Stimulated activated CD8-positive, alpha-beta memory T cell treated with anti-CD3 and anti-CD28 coated beads, Interleukin-4, amount 100 ng/mL, for 24 hours (primary cell): Measurements from ENCODE around the gene HEBP1.

ENCODE experiments used
- DNase-seq: peaks from one replicate; pipeline ENCODE4 v3.0.0-alpha.2; 2020; ENCODE audit warnings: low read depth

Gene HEBP1

DNA sequence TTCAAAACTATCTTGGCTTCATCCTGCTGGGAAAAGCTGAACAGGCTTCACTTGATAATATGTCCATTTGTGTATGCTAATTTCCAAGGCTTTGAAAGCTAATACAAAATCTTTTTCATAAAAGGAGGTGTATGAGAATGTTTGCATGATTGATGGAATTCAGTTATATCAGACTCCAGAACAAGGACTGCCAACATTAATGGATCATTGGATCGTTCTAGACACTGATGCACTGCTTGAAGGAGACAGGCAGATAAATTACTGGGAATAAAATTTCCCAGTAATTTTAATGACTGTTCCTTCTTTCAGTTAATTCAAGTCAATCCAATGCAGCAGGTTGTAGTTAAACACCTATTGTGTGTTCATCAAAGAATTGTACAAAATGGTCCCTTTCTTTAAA lies 48.6 kb downstream of the HEBP1 start:
- DNase-seq: no peak

- DNase-seq: no peak
Measured at GRCh38 chr12:12947902-12948301, 52.2 kb downstream of the HEBP1 start.

GRCh38 chr12:12946686-12947355 lies 53.2 kb downstream of the HEBP1 start:
- DNase-seq: no peak

DNA sequence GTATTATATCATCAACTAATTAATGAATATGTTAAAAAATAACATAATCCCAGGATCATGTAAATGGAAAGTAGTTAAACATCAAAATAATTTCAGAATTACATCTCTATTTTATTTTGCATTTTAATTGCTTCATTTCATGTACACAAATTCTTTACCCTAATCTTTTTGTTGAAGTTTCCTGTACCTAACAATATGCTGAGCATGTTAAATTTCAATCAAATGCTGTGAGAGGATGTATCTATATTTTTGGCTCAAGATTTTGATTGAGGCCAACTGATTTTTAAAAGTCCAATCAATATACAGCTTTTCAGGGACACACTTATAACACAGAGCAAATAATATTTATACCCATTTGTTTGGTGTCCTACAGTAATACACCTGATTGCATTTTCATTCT lies 54.5 kb downstream of the HEBP1 start:
- DNase-seq: no peak

GRCh38 chr12:12943586-12944260 lies 56.3 kb downstream of the HEBP1 start:
- no peak for DNase-seq

GRCh38 chr12:12941450-12942350 lies 58.4 kb downstream of the HEBP1 start:
- DNase-seq: no peak

DNA sequence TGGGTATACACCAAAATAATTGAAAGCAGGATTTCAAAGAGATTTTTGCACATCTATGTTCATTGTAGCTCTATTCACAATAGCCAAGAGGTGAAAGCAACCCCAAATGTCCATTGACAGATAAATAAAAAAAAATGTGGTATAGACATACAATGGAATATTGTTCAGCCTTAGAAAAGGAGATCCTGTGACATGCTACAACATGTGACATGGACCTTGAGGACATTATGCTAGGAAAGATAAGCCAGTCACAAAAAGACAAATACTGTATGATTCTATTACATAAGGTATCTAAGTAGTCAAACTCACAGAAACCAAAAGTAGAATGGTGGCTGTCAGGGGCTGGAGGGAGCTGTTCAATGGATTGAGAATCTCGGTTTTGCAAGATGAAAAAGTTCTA lies 60.2 kb downstream of the HEBP1 start:
- no peak for DNase-seq

DNA sequence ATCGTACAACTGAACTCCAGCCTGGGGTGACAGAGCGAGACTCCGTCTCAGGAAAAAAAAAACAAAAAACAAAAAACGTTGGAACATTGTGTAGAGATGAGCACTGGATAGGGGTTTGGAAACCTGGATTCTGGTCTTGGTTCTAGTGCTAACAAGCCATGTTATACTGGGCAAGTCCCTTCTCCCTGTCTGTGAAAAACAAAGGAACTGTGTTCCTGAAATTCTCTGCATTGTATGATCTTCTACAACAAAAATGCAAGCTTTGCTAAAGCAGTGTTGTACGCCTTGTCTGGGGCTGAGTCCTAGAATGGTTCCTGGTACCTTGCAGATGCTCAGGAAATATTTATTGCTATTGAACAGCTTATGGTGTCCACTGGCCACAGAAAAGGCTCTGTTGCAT lies 61.5 kb downstream of the HEBP1 start:
- no peak for DNase-seq

DNA sequence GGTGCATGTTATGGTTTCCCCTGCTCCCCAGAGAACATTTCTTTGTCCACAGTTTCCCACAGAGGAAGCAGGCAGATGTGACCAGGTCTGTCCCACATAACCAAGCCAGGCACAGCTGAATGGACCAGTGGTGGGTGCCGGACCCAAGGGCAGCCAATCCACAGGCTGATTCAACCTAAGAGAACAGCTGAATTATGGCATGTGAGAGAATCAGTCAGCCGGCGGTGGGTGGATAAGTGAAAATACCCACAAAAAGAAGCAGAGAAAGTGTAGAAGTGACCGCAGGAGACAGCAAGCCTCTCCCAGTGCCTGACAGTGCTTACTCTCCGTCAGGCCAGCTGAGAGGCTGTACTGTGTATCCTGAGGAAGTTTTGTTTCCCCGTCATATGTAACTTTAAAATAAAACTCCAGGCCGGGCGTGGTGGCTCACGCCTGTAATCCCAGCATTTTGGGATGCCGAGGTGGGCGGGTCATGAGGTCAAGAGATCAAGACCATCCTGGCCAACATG lies 63.0 kb downstream of the HEBP1 start:
- no peak for DNase-seq

DNA sequence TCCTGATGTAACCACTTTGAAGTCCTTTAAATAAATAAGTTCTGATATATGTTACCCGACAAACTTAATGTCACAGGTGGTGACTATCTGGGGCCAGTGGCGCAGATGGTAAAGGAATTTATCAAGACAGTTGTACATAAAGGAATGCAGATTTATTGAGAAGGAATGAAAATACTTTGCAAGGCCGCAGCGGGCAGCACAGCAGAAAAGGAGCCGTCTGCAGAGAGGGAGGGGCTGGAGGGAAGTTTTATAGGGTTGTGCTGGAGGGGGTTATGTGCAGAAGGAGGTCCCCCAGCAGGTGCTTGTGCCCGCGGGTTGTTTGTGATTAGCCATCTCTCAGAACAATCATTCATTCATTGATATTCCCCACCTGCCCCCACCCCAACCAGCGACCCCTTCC lies 65.5 kb downstream of the HEBP1 start:
- no peak for DNase-seq

DNA sequence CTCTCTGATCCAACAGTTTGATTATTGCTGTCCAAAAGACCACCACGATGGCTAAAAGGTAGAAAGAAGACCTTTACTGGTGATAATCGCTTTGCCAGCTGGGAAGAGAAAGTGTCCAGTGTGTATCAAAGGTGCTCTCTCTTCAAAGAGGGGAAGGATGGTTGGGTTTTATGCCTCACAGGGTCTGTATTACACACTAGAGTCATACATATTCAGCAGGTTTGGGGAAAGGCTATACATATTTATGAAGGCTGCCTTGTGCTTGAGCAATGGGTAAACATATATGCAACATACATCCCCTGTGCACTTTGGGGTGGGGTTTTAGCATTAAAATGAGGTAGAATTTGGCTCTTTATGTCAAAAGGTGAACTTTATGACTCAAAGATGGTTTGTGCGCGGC lies 66.3 kb downstream of the HEBP1 start:
- no peak for DNase-seq

- no peak for DNase-seq
Measured at GRCh38 chr12:12930633-12931219, 69.3 kb downstream of the HEBP1 start.

DNA sequence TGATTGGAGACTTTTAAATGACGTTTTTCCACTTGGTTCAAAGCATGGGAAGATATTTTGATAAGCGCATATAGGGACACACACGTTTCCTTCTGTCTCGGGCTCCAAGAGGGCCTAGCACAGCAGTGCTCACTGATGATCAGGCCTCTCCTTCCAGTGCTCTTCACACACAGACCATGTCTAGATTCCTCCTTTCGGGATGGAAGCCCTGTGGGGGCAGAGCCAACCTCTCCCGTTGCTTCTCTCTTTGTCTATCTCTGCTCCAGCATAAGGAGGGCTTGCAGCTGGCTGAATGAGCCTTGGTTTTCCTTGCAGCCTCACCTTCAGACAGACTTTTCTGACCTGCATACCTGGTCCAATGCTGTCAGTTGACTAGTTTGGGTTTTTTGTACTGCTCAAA lies 70.4 kb downstream of the HEBP1 start:
- no peak for DNase-seq

- DNase-seq: peak; percentile 20
Measured at GRCh38 chr12:12927211-12928079, 72.6 kb downstream of the HEBP1 start.

DNA sequence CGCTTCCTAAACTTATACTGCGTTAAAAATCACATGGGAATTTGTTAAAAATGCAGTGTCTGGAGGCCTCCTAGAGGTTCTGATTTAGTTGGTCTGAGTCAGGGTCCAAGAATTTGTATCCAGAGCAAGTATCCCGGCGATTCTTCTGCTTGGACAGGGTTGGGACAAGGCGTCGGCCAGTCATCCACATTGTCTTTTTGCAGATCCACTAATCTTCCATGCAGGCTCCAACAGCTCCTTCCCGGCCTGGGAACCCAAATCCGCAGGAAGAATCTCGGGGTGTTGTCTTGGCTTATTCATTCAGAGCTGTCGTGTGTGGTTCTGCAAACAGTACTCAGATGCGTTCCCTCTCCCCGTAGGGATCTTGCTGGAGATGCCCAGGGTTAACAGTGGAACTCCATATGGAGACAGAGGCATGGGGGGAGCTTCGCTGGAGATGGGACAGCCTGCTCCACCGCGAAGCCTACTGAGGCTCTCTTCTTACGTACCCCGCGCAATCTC lies 73.4 kb downstream of the HEBP1 start:
- no peak for DNase-seq

- no peak for DNase-seq
Measured at GRCh38 chr12:12925388-12925787, 74.7 kb downstream of the HEBP1 start.
